Forelimb muscle (tissue), 1 donor: ENCODE results near the gene DNMT3A. TPM values are rescaled to one million over a fixed set of nuclear protein-coding genes. Genes with fewer than 3 reads are reported as not detected.

Experiments used
- DNase-seq: peaks from one replicate; pipeline ENCODE4 v3.0.0-alpha.2; 2013; ENCODE audit warnings: low read depth
- polyA plus RNA-seq: library from polyadenylated mRNA; unstranded; fragments of 120-200 nt; gene quantifications from one replicate; pipeline ENCODE4 v1.2.1, GENCODE V29; 2013; ENCODE audit not compliant: insufficient read length

DNMT3A gene
- polyA plus RNA-seq, 1 donor, result 52.6 TPM

DNA sequence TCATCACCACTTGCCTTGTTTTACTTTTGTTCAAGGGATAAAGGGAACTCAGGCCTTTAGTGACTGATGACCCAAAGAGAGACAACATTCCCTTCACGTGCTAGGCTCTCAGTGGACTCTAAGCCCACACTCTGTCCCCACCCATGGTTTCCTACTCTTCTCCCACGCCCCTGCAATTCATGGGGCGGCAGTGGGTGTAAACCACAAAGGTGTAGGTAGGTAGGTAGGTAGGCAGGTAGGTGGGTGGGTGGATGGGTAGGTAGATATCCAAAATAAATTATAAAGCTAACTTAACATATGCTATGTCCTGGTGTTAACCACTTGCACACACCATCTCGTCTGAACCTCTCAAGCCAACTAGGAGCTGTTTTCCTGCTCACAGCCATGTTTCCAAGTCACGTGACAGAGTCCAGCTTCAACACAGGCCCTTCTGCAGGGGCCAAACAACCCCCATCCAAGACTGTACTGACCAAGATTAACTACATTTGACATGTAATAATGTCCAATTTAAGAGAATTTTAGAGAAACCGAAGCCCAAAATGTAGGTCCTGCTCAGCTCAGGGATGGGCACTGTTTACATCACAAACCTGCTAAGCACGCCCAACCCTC is 33.7 kb downstream of the DNMT3A start:
- no peak for DNase-seq

- DNase-seq, result no peak
Observed at GRCh38 chr2:25306777-25307368, 34.9 kb downstream of the DNMT3A start.

GRCh38 chr2:25305775-25306174 is 36.0 kb downstream of the DNMT3A start:
- no peak for DNase-seq

GRCh38 chr2:25304826-25305596 is 36.7 kb downstream of the DNMT3A start:
- no peak for DNase-seq

- DNase-seq, result no peak
Observed at GRCh38 chr2:25304321-25304720, 37.4 kb downstream of the DNMT3A start.

- no peak for DNase-seq
Observed at GRCh38 chr2:25303633-25304236, 38.0 kb downstream of the DNMT3A start.

DNA sequence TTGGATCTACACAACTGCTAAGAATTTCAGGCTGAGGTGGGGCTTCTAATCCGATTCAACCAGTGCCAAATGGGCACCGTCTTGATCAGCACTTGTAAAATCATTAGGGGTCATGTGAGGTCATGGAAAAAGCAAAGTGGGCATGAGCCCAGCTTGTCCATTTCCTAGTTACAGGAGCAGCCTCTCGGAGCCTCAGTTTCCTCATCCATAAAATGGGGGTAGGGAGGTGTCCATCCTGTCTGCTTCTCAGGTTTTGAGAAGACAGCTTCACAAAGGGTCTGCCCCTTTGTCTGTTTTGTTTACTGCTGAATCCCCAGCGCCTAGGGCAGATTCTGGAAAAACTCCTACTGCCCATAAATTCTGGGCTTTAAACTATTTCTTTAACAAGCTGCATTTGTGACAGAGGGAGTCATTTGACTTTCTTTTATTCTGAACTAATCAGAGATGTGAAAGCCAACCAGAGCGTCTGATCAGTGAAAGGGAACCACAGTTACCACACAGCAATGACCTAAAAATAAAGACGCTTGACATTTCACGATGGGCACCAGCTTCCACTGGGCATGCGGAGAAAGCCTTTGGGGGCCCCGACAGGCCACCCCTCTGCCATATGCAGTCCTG is 38.9 kb downstream of the DNMT3A start:
- no peak for DNase-seq

DNA sequence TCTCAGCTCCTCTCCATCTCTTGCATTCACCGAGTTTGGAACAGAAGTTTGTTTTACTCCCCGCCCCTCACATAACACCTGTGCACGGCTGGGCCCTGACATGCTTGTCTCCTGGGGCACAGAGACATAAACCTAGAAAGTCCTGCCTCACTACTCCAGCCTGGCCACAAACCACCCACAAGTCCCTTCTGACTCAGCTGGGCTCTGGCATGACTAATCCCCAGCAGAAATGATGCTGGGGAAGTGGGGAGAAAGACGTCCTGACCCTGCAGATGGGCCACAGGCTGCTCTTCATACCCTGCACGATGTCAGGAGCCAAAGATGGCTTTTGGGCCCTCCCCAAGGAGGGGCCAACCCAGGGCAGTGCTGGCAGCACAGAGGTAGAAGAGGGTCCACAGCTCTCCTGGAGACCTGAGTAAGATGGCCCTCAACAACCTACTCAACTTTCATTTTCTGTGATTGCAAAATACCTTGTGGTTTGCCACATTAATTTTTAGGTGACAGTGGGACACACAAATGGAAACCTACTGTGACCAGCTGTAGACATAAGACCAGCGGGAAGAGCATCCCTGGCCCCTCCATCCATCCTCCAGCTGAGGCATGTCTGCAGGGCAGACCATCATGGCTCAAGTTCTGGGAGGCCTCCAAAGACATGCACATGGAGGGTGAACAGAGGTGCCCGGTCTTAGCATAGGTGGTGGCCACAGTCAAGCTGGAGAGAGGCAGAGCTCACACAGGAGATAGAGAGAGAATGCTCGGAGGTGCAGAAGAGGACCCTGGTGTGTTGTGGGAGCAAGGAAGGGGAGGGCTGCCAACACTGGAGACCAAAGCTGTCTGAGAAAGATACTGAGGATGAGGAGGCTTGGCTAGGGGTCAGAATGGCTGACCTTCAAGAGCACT is 40.0 kb downstream of the DNMT3A start:
- no peak for DNase-seq

- no peak for DNase-seq
Observed at GRCh38 chr2:25300001-25300400, 41.7 kb downstream of the DNMT3A start.

GRCh38 chr2:25298776-25299431 is 42.8 kb downstream of the DNMT3A start:
- DNase-seq, result no peak

GRCh38 chr2:25297738-25298137 is 44.0 kb downstream of the DNMT3A start:
- DNase-seq, result no peak

DNA sequence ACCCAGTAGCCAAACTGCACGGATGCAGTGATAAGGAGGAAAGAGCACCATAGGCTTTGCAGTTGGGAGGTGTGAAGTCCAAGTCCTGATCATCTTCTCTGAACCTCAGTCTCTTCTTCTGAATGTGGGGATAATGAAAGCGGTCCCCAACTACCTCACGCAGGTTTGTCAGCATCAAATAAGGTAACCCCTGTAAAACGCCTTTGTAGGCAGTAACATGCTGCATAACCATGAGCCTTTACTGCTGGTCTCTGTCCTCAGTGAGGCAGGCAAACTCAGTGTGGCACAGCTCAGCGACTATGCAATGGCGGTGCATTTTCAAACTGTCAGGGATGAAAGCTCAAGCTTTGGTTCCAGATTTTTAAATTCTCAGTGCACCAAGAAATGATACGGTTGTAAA is 46.1 kb downstream of the DNMT3A start:
- no peak for DNase-seq

DNA sequence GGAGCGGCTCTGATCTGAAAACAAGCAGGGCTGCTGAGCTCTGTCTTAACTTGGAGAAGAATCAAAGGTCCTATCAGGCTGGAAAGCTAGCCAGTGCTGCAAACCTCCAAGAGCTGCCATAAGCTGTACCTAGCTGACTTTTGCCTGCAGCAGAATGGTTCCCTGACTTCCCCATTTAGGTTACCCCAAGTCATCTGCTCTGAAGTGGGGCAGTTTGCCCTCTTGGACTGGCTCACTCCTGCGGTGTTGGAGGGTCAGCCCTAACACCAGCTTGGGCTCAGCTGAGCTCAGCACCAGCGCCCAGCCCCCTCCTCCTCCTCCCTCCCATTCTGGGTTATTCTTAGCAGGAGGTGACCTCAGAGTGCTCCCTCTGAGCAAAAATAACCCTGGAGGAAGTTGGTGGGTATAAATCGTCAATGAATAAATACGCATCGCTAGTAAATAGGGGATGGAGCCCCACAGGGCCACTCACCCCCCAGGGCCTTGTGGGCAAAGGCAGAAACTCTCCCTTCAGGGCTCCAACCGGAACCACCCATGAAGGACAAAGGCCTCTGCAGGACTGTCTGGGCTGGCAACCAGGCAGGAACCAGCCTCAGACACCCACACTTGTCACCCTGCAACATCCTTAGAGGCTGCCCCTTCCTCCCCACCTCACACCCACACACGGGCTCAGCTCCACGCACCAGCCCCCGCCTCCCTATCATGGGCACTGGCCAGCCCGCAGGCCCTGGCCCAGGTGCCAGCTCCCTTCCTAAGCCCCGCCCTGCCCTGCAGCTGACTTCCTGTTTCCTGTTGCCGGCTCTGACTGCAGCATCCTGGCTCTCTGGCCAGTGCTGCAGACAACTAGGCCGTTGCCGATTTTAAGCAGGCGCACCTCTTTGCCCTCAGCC is 46.9 kb downstream of the DNMT3A start:
- DNase-seq, result no peak

- DNase-seq, result no peak
Observed at GRCh38 chr2:25293958-25294562, 47.7 kb downstream of the DNMT3A start.

- DNase-seq, result no peak
Observed at GRCh38 chr2:25293145-25293544, 48.6 kb downstream of the DNMT3A start.

GRCh38 chr2:25292408-25292807 is 49.3 kb downstream of the DNMT3A start:
- no peak for DNase-seq

DNA sequence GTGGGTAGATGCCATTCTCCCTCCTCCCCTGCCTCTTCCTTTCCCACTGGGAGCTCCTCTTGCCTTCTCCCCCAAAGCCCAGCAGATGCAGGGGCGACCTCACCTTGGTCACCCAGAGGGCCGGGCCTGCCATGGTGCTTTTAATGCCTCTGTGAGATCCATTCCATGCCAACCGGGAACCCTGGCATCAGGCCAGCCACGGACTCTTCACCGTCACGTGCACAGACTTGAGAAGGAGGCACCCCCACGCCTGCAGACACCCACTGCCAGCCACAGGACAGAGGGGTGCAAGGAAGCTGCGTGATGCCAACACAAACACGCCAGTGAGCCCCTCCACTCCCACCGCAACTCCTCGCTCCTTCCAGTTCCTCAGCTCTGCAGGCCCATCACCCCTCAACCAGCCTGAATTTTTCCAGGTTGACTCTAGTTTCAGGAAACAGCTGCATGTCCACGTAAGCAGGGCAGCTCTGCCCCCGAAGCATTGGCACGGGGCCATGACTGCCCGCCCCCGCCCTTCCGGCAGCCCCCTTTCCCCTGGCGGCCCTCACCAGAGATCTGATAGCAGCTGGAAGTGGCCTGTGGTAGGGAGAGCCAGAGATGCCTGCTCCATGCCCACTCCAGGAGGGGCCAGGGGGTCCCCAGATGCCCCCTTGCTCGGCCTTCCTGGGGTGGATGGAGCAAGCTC is 50.8 kb downstream of the DNMT3A start:
- DNase-seq, result no peak

DNA sequence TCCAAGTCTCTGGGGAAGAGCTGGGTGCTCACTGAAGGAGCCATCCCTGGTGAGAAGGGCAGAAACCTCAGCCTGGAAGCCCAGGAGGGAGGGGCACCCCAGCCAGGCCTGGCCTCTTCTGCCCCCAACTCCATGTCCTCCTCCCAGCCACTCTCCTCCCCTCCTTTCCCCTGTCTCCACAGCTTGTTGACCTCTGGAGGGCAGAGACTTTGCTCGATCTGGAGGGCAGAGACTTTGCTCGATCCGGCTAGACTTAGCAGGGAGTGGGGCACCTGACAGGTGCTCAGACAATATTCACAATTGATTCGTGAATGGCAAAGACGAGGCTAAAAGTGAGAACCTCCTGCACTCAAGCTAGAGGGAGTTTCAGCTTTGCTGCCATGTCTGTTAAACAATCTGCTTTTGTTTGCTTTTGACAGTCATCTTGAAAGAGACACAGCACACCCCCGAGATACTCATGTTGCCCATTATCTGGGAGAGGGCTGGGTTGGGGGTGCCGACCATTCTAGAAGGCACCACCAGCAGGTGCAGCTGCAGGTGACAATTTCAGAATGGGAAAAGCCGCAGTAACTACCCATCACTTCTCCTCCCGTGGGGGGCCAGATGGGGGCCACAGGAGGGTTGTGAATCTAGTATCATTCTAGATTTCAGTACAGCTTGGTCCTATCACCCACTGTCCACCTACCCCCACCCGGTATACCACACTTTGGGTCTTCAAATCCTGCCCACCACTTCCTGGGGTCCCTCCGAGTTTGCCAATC is 54.8 kb downstream of the DNMT3A start:
- no peak for DNase-seq
